ENCODE data around the gene CYSLTR1. TPM values are rescaled to one million over a fixed set of nuclear protein-coding genes. Genes with fewer than 3 reads are reported as not detected.
"Not testable (repeated sequence)": the region's sequence is repeated elsewhere in the genome, so short reads cannot be mapped to it uniquely, and the experiment has no call there.

The CYSLTR1 gene
- total RNA-seq, 1 experiment from 2014 or later = not detected

GRCh38 chrX:78283511-78283910 is 43.9 kb downstream of the CYSLTR1 start:
- no peak for DNase-seq (ENCODE audit: low spot score)
- in situ Hi-C loops (cut with HindIII; ENCODE audit: low sequenced_read_pairs) = no loop called here

DNA sequence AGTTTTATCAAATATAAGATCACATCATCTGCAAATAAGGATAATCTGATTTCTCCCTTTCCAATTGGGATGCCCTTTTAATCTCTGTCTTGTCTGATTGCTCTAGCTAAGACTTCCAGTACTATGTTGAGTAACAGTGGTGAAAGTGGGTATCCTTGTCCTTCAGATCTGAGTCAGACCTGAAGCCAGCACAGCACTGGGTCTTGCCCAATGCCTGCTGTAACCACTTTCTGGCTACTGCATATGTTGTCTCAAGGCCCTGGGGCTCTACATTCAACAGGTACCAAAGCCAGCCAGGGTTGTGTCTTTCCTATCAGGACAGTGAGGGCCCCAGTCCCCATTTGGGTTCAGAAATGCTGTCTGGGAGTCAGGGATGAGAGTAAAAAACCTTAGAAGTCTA is 90.3 kb downstream of the CYSLTR1 start:
- DNase-seq (ENCODE audit: low spot score) = no peak
- in situ Hi-C loops (cut with HindIII; ENCODE audit: low sequenced_read_pairs) = no loop called here

DNA sequence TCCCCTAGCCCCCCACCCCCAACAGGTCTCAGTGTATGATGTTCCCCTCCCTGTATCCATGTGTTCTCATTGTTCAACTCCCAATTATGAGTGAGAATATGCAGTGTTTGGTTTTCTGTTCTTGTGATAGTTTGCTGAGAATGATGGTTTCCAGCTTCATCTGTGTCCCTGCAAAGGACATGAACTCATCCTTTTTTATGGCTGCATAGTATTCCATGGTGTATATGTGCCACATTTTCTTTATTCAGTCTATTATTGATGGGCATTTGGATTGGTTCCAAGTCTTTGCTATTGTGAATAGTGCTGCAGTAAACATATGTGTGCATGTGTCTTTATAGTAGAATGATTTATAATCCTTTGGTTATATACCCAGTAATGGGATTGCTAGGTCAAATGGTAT is 101.4 kb downstream of the CYSLTR1 start:
- in situ Hi-C loops (cut with HindIII; ENCODE audit: low sequenced_read_pairs); DNase-seq (ENCODE audit: low spot score): not testable (repeated sequence)

Other genes starting within 250 kb of the CYSLTR1 start
- gene PGK1, start 223.4 kb downstream of the CYSLTR1 start, total RNA-seq (2014; rRNA removed; shearing (Covaris generic)) = 171 and 205 TPM in 2 replicates
- 26.0 and 43.0 TPM in 2 replicates for gene TAF9B, start 188.0 kb downstream of the CYSLTR1 start, total RNA-seq (2014; rRNA removed; shearing (Covaris generic))

All from G401 (cell line).